Left forelimb (tissue), 1 donor: Measurements from ENCODE around the gene PRUNE2.
"Not testable (repeated sequence)": the region's sequence is repeated elsewhere in the genome, so short reads cannot be mapped to it uniquely, and the experiment has no call there.

Experiments used
- DNase-seq: peaks from one replicate; pipeline ENCODE4 v3.0.0-alpha.2; 2018; ENCODE audit warnings: low spot score

Gene PRUNE2

GRCh38 chr9:76697554-76697953 is 208.4 kb downstream of the PRUNE2 start:
- no peak for DNase-seq

GRCh38 chr9:76697081-76697480 is 208.8 kb downstream of the PRUNE2 start:
- no peak for DNase-seq

GRCh38 chr9:76693912-76694311 is 212.0 kb downstream of the PRUNE2 start:
- DNase-seq: no peak

- no peak for DNase-seq
These were observed 213.3 kb downstream of the PRUNE2 start for GRCh38 chr9:76692458-76693129.

- DNase-seq: no peak
These were observed 214.2 kb downstream of the PRUNE2 start for GRCh38 chr9:76691517-76692313.

- no peak for DNase-seq
These were observed 214.9 kb downstream of the PRUNE2 start for GRCh38 chr9:76690973-76691370.

- DNase-seq: no peak
These were observed 215.5 kb downstream of the PRUNE2 start for GRCh38 chr9:76690246-76690972.

GRCh38 chr9:76688471-76689238 is 217.3 kb downstream of the PRUNE2 start:
- no peak for DNase-seq

GRCh38 chr9:76687861-76688391 is 218.0 kb downstream of the PRUNE2 start:
- no peak for DNase-seq

GRCh38 chr9:76686756-76687155 is 219.2 kb downstream of the PRUNE2 start:
- no peak for DNase-seq

GRCh38 chr9:76684213-76684612 is 221.7 kb downstream of the PRUNE2 start:
- DNase-seq: no peak

GRCh38 chr9:76681556-76681955 is 224.4 kb downstream of the PRUNE2 start:
- no peak for DNase-seq

GRCh38 chr9:76680716-76681425 is 225.0 kb downstream of the PRUNE2 start:
- no peak for DNase-seq

- no peak for DNase-seq
These were observed 228.3 kb downstream of the PRUNE2 start for GRCh38 chr9:76677481-76678055.

- no peak for DNase-seq
These were observed 229.1 kb downstream of the PRUNE2 start for GRCh38 chr9:76676857-76677256.

GRCh38 chr9:76667521-76667957 is 238.4 kb downstream of the PRUNE2 start:
- DNase-seq: no peak

- not testable (repeated sequence) for DNase-seq
These were observed 239.9 kb downstream of the PRUNE2 start for GRCh38 chr9:76665966-76666365.

- no peak for DNase-seq
These were observed 240.5 kb downstream of the PRUNE2 start for GRCh38 chr9:76665458-76665857.

GRCh38 chr9:76664120-76664519 is 241.8 kb downstream of the PRUNE2 start:
- no peak for DNase-seq

- DNase-seq: no peak
These were observed 243.2 kb downstream of the PRUNE2 start for GRCh38 chr9:76662476-76663281.
